ENCODE measurements around the gene MGLL.

- TF ChIP-seq EZH2 (IDR thresholded peaks at IDR 0.05; ENCODE audit: insufficient read depth, poor library complexity, severe bottlenecking) (no peak), EZH2phosphoT487 (IDR thresholded peaks at IDR 0.05; ENCODE audit: insufficient read depth, low read depth) (no peak)
Observed at GRCh38 chr3:127679534-127680145, 142.7 kb downstream of the MGLL start.
